ENCODE data around the gene UEVLD.
A peak's percentile ranks its signal among the peaks of the same experiment; 100 is the strongest.
"Not testable (repeated sequence)": the region's sequence is repeated elsewhere in the genome, so short reads cannot be mapped to it uniquely, and the experiment has no call there.

The UEVLD gene

GRCh38 chr11:18588297-18589252 lies at the start of gene UEVLD:
TSS of gene UEVLD (minus strand) at chr11:18588734. CDS start at chr11:18588654, 80 bp downstream.
- peak; percentile 38 to 59 (median 53) for DNase-seq (ENCODE audit: low read depth in 2 of 3, low spot score in 2 of 3)

DNA sequence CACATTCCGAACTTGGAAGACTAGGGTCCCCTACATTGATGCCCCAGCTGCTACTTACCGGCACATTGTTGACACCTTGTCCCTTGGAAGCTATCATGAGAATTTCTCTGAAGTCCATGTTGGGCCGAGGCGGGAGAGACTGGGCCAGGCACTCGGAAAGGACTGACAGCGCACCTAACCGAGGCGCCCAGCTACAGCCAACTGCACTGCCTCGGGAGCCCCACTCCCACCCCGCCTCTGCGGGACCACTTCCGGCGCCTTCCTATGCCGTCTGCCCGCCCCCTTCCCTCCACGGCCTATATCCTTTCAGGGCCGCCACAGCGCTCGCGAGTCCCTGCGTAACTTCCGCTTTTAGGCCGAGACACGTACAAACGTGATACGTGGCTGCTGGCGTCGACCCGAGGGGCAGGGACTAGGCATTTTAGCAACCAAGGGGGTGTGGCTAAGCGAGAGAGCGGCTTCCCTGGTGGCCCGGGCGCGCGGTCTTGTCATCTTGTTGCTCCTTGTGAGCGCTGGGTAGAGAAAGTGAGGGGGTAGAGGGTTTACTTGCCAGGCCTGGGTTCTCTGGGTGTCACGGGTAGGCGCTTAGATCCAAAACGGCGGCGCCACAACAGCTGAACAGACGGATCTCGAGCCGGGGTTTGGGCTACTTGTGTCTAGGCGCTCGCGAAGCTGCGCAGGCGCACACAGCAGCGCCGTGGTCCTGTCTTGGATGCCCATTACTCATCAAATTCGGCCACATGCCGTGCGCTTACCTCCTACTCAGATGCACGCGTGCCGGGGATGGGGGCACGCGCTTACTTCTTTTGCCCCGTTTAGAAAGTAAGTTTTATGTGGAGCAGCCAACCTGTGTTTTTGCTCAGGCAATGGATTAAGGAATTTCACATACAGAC lies 45.9 kb upstream of the UEVLD start, which contains the start of gene SPTY2D1:
Gene SPTY2D1, minus strand, starts transcription at position 203 of the 893 bp plus-strand sequence. Its CDS starts 85 bp downstream, at position 118.
- DNase-seq (ENCODE audit: low read depth in 2 of 3, low spot score in 2 of 3): peak; percentile 92 to 95 (median 93)

DNA sequence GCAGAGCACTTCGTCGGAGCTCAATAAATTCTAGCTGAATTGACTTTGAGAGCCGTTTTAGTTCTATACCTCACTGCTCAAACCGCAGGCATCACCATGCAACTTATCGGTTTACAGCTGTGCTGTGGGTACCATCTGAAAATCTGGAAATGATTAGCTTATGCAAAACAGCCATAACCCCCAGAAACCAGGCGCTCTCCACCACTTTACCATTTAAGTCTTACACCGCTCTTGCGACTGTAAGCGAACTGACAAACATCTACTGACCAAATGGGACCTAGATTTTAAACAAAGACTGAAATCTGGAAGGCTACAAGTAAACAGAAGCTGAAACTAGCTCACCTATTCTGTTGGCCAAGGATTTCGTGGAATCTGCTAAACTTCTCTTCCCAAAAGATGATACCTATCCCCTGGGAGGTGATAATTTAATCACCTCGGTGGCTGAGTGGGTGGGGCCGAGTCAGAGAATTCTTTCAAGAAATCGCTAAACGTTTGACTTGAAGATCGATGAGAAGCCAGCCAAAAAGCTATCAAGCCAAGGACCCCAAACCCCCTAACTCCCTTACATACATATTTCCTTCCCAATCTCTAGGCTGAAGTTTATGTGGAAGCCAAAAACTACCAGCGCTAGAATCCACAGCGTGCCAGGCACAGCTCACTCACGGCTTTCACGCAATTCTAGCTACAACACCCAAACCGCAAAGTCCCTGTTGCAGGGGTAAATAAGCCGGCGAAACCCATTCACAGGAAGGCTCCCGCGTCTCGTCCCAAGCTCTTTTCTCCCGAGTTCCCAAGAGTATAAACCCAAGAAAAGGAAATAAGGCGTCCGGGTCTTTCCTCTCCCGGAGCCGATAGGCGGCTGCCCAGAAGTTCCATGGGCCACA lies 45.0 kb upstream of the UEVLD start:
- DNase-seq (ENCODE audit: low read depth in 2 of 3, low spot score in 2 of 3): no peak

- no peak for DNase-seq (ENCODE audit: low read depth in 2 of 3, low spot score in 2 of 3)
Measured at GRCh38 chr11:18632841-18633240, 44.3 kb upstream of the UEVLD start.

DNA sequence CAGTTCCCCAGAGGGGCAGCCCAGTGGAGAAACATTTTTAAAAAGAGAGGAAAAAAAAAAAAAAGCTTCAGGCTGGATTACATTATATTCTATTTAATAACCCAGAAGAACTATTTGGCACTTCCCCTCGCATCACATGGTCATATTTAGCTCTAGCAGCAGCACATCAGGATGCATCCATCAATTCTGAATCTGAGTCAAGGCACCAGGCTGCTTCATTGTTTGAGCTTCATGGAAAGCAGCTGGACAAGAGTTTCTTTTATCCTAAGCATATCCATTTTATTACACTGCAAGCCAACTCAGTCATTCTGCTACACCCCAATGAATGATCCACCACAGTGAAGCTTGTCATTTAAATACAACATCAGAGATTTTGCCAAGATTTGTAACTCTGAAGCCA lies 35.6 kb upstream of the UEVLD start:
- no peak for DNase-seq (ENCODE audit: low read depth in 2 of 3, low spot score in 2 of 3)

GRCh38 chr11:18623707-18624106 lies 35.2 kb upstream of the UEVLD start:
- DNase-seq (ENCODE audit: low read depth in 2 of 3, low spot score in 2 of 3): no peak

- DNase-seq (ENCODE audit: low read depth in 2 of 3, low spot score in 2 of 3): no peak
Measured at GRCh38 chr11:18618342-18619025, 29.9 kb upstream of the UEVLD start.

DNA sequence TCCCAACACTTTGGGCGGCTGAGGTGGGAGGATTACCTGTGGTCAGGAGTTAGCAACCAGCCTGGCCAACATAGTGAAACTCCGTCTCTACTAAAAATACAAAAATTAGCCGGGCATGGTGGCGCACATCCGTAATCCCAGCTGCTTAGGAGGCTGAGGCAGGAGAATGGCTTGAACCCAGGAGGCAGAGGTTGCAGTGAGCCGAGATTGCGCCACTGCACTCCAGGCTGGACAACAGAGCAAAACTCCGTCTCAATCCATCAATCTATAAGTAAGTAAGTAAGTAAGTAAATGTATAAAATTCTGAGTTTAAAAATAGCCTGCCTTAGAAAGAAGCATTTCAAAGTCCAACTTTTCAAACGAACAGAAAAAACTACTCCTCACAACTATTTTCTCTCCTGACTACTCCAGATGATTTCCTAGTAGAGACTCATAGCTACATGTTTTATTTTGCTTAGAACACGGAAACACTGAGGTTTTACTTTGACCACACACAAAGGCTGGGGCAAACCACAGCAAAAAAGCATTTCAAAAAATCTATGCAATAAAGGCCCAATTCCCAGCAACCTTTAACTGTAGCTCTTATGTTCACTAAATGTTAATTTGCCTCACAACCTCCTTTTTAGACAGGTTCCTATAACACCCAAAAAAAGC lies 29.3 kb upstream of the UEVLD start:
- DNase-seq (ENCODE audit: low read depth in 2 of 3, low spot score in 2 of 3): no peak

GRCh38 chr11:18615628-18616392 lies 27.3 kb upstream of the UEVLD start:
- no peak for DNase-seq (ENCODE audit: low read depth in 2 of 3, low spot score in 2 of 3)

DNA sequence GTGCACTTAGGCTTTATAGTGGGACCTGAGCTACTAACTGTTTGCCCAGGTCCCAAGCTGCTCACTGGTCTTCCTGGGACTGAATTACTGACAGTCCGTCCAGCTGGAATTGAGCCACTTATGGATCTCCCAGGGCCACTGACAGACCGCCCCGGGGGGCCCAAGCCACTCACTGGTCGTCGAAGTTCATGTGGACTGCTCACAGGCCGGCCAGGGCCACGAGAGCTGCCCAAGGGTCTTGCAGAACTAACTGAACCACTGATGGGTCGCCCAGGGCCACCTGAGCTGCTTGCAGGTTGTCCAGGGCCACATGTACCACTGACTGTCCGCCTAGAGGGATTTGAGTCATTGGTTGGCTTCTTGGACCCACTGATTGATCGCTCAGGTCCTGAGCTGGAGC lies 26.1 kb upstream of the UEVLD start:
- DNase-seq (ENCODE audit: low read depth in 2 of 3, low spot score in 2 of 3): no peak

DNA sequence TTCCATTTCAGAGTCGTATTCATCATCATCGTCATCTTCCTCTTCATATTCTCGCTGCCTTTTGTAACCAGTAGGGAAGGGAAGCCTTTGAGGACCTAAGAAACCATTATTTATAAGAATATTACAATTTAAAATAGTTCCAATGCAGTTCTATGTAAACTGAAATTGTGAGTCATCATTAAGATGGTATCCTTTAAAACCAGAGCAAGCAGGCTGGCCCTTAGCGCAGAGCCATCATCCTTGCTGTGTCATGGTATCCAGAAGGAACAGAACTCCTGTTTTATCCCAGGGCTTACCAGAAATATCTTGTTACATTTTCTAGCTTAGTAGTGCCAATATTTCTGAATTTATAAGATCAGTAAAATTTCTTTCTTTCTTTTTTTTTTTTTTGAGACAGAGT lies 23.9 kb upstream of the UEVLD start:
- DNase-seq (ENCODE audit: low read depth in 2 of 3, low spot score in 2 of 3): no peak

DNA sequence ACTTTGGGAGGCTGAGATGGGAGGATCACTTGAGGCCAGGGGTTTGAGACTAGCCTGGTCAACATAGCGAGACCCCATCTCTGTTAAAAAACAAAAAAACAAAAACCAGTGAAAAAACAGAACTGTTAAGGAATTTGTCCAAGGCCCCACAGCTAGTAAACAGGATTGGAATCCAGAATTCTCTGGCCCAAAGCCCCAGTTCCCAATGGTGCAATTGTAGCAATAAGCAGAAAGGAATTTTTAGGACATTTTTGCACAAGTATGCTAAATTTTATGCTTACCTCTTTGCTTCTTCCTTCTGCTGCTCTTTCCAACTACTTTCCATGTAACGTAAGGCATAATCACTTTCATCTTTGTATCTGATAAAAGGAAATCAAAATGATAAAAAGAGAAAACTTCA lies 22.7 kb upstream of the UEVLD start:
- DNase-seq (ENCODE audit: low read depth in 2 of 3, low spot score in 2 of 3): no peak

DNA sequence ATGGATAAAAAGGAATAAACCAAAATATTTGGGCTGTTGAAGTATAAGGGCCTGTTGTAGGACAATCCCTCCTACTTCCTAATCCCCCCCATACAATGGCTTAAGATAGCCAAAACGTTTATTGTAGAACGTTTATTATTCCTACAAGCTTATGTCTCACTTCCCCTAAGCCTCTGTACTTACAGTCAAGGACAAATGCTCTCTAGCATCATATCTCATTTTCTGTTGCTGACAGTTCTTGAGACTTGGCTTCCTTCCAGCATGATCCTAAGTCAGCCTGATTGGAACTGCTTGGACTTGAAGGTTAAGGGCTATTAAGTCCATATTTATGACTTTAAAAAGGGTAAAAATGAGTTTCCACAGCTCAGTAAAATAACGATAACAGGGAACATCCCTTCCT lies 19.8 kb upstream of the UEVLD start:
- DNase-seq (ENCODE audit: low read depth in 2 of 3, low spot score in 2 of 3): no peak

DNA sequence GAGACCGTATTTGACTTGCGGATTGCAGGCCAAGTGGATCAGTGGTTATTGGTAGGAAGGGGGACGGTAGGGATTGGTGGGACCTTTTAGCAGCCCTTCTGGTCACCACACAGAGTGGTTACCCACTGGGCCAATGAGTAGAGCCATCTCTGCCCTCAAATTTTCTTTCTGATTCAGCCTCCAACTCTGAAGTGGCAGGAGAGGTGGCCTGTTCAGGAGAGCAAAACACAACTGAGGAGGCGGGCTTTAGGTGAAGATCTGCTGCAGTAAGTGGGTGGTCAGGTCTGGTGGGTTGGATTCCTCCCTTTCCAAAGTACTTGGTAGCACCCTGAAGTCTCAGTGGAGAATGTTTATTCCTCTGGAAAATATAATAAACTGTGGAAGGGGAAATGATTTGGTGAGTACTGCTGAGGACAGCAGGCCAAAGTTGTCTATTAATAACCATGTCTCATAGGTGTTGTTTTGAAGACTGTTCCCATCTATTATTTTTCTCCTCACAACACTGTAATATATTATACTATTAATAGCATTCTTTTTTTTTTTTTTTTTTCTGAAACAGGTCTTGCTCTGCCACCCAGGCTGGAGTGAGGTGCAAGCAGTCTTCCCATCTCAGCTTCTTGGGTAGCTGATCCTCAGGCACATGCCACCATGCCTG lies 12.5 kb upstream of the UEVLD start:
- DNase-seq (ENCODE audit: low read depth in 2 of 3, low spot score in 2 of 3): no peak

GRCh38 chr11:18599739-18600230 lies 11.3 kb upstream of the UEVLD start, which contains the start of gene MISFA:
TSS of gene MISFA (plus strand) at chr11:18599789. CDS start at chr11:18599929, 140 bp downstream.
- no peak for DNase-seq (ENCODE audit: low read depth in 2 of 3, low spot score in 2 of 3)

DNA sequence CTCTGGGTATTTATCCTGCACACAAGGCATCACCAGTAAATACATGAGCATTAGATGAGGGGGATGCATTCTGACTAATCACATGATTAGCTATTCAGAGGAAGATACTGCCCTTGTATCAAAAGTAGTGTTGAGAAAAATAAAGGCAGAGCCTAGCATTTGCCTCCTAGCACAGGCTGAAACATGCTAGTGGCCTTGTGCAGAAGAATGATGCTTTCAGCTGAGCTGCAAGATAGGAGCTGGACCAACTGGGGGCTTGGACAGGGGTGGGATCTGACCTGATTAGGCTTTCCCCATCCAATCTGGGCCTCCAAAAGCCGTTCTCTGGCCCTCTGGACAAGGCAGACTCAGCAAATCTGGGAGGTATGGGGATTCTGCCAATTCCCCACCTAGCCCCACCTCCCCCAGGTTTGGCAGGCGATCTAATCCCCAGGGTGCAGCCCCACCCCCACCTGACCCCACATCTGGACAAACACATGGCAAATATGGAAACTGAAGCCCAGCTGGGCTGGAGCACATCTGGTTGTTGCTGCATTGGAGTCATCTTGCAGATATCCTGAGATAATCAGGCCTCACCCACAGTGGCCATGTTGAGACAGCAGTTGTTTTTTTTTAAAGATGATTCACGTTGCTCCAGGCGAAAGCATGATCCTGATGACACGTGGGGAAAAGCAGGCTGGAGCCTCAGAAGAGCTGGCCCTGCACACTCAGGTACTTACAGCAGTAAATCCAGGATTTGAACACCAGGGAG lies 6.6 kb upstream of the UEVLD start:
- DNase-seq (ENCODE audit: low read depth in 2 of 3, low spot score in 2 of 3): no peak

GRCh38 chr11:18594088-18594487 lies 5.6 kb upstream of the UEVLD start:
- not testable (repeated sequence) for DNase-seq (ENCODE audit: low read depth in 2 of 3, low spot score in 2 of 3)

Measured in activated CD8-positive, alpha-beta memory T cell treated with anti-CD3 and anti-CD28 coated beads for 48 hours (primary cell).